MG63 (cell line): ENCODE data around the gene NTM. TPM values are rescaled to one million over a fixed set of nuclear protein-coding genes. Genes with fewer than 3 reads are reported as not detected.
A peak's percentile ranks its signal among the peaks of the same experiment; 100 is the strongest.

Experiments used
- DNase-seq: peaks from one replicate; pipeline ENCODE4 v3.0.0-alpha.2; 2020
- H3K27me3 ChIP-seq: fragments of 250-450 bp; sonication (Bioruptor Pico); 2 replicates; pipeline ENCODE4 v1.5.1; 2020; ENCODE audit warnings: mild to moderate bottlenecking, moderate library complexity
- H3K36me3 ChIP-seq: fragments of 250-450 bp; sonication (Bioruptor Pico); 2 replicates; pipeline ENCODE4 v1.5.1; 2020; ENCODE audit warnings: mild to moderate bottlenecking, moderate library complexity
- H3K4me3 ChIP-seq: fragments of 250-450 bp; sonication (Bioruptor Pico); 2 replicates; pipeline ENCODE4 v1.5.1; 2020; ENCODE audit warnings: mild to moderate bottlenecking, moderate library complexity
- H3K9me3 ChIP-seq: fragments of 250-450 bp; sonication (Bioruptor Pico); 2 replicates; pipeline ENCODE4 v1.5.1; 2020; ENCODE audit warnings: mild to moderate bottlenecking, moderate library complexity
- total RNA-seq: library from RNA; depleted of rRNA; stranded (reverse); fragments of >200 nt; shearing (Covaris generic); gene quantifications from 2 replicates; pipeline ENCODE4 v1.2.3, GENCODE V29; 2014; ENCODE audit warnings: low replicate concordance

The NTM gene
- total RNA-seq, 1 experiment from 2014 or later, result 4.0 TPM

GRCh38 chr11:132036220-132036619 lies 665.8 kb downstream of the NTM start:
- Histone ChIP-seq H3K4me3 (no peak overlapping the region), H3K36me3 (no peaks in the 10 kb centered on the region), H3K9me3 (no peaks in the 10 kb centered on the region), H3K27me3 (no peaks in the 10 kb centered on the region)
- no peak for DNase-seq

DNA sequence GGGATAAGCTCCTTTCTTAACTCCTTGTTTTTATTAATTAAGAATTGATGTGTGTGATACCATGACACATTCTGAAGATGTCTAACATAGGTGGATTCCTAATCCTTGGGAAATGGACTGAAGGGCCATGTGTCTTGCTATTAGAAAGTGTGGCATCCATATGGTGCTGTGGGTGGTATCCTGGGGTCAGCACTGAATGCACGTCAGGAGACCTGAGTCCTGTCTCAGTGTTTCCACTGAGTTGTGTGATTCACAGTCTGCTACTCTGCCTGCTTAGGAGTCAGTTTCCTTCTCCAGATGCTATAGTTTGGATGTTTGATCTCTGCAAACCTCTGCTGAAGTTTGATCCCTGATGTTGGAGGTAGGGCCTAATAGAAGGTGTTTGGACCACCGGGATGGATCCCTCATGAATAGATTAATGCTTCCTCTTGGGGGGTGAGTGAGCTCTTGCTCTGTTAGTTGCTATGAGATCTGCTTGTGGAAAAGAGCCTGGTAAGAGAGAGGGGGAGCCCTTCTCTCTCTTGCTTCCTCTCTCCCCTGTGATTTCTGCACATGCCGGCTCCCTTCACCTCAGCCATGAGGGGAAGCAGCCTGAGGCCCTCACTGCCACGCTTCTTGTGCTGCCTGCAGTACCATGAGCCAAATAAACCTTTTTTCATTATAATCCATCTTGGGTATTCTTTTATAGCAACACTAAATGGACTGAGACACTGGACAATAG lies 666.5 kb downstream of the NTM start:
- no peak overlapping the region for H3K4me3 ChIP-seq
- no peaks in the 10 kb centered on the region for H3K36me3 ChIP-seq
- H3K9me3 ChIP-seq, result no peaks in the 10 kb centered on the region
- H3K27me3 ChIP-seq, result no peaks in the 10 kb centered on the region
- DNase-seq, result no peak

- Histone ChIP-seq H3K9me3 (no peaks in the 10 kb centered on the region), H3K36me3 (no peaks in the 10 kb centered on the region), H3K27me3 (no peaks in the 10 kb centered on the region), H3K4me3 (no peak overlapping the region)
- no peak for DNase-seq
Observed at GRCh38 chr11:132037467-132037862, 667.0 kb downstream of the NTM start.

DNA sequence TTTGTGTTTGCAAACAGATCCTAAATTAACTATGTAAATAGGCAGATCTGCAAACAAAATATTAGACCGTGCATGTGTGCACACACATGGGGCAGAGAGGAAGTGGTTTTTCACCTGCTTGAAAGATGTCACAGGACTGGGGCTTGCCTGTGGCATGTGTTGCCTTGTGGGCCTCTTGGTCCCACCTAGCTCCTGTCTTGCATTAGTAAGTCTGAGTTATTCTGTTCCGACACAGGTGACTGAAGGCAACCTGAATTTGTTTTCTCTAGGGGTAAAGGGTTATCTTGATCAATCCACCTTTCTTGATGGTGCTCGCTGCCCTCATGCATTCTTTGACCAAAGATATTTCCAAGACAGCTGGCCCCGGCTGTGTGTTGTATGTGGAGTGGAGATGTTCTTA lies 667.5 kb downstream of the NTM start:
- no peaks in the 10 kb centered on the region for H3K9me3 ChIP-seq
- DNase-seq, result no peak
- H3K36me3 ChIP-seq, result no peaks in the 10 kb centered on the region
- H3K27me3 ChIP-seq, result no peaks in the 10 kb centered on the region
- H3K4me3 ChIP-seq, result no peak overlapping the region

GRCh38 chr11:132039521-132039920 lies 669.1 kb downstream of the NTM start:
- no peak for DNase-seq
- Histone ChIP-seq H3K4me3 (no peak overlapping the region), H3K9me3 (no peaks in the 10 kb centered on the region), H3K27me3 (no peaks in the 10 kb centered on the region), H3K36me3 (no peaks in the 10 kb centered on the region)

DNA sequence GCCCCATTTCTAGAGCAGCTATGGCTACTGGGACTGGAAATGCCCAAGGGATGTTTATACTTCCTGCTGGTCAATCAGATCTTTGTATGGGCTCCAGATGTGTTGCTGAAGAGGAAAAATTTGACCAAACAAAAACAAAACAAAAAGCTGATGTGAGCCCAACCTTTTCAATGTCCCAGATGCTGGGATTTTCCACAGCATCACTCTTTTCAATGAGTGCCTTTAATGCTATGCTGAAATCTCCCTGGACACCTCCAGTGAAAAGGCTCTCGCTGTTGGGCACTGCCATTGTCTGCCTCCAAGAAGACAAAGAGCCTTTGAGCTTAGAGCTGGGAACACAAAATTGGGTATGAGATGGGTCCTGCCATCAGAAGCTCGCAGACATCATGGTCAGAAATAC lies 671.9 kb downstream of the NTM start:
- DNase-seq, result no peak
- no peaks in the 10 kb centered on the region for H3K9me3 ChIP-seq
- H3K4me3 ChIP-seq, result no peak overlapping the region
- no peaks in the 10 kb centered on the region for H3K36me3 ChIP-seq
- H3K27me3 ChIP-seq, result no peaks in the 10 kb centered on the region

DNA sequence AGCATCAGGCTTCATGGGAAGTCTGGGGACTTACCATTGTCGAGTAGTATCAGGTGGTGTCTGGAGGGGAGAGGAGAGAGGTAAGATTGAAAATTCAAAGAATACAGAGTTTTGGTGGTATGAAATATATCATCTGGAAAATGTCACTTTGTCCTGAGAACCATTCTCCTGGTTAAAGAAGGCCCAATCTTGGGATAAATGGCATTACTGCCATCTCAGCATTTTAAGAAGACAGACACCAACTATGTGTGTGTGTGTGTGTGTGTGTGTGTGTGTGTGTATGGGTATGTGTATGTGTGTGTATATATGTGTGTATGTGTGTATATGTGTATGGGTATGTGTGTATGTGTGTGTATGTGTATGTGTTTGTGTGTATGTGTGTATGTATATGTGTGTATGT lies 673.3 kb downstream of the NTM start:
- no peak overlapping the region for H3K4me3 ChIP-seq
- H3K36me3 ChIP-seq, result no peaks in the 10 kb centered on the region
- no peak for DNase-seq
- H3K27me3 ChIP-seq, result no peaks in the 10 kb centered on the region
- no peaks in the 10 kb centered on the region for H3K9me3 ChIP-seq

DNA sequence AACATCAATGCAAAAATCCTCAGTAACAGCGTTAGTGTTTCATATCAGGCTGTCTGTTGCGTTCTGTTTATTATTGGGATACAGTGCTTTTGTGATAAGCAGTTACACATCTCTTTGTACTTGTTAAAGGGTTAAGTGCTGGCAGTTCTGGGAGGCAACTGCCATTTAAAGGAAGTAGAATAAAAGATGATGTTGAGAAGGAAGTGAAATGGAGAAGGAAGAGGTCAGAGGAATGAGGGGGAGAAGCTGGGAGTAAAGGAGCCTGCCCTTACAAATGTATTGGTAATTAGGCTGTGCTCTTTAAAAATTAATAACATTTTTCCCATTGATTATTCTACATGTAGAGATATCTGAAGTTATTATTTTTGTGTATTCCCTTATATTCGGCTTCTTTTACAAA lies 674.7 kb downstream of the NTM start:
- DNase-seq, result no peak
- H3K4me3 ChIP-seq, result no peak overlapping the region

DNA sequence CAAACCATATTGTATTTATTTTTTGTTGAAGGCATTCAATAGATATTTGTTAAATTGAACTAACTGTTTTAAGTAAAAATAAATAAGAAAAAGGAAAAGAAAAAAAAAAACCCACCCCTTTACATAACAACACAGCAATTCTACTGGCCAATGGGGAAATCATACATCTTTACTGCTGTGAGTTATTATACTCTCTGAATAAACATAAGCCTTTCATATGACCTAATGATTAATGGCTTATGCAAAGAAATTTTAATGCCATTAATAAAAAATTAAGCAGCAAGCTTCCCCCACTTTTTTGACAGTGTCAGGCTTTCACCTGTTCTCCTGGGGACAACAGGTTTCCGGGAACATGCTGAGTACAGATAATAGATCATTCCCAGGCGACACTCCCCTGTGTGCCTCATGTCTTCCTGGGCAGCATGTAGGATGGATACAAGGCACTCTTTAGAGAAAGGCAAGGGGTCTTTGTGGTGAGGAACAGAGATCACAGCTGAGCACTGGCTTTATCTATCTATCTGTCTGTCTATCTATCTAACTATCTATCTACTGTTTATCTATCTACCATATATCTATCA lies 676.0 kb downstream of the NTM start:
- Histone ChIP-seq H3K36me3 (no peaks in the 10 kb centered on the region), H3K27me3 (no peaks in the 10 kb centered on the region), H3K9me3 (no peaks in the 10 kb centered on the region), H3K4me3 (no peak overlapping the region)
- DNase-seq, result no peak

More for the DNA sequence above, 674.7 kb downstream of the NTM start:
- Histone ChIP-seq H3K27me3 (no peaks in the 10 kb centered on the region), H3K9me3 (no peaks in the 10 kb centered on the region), H3K36me3 (no peaks in the 10 kb centered on the region)

DNA sequence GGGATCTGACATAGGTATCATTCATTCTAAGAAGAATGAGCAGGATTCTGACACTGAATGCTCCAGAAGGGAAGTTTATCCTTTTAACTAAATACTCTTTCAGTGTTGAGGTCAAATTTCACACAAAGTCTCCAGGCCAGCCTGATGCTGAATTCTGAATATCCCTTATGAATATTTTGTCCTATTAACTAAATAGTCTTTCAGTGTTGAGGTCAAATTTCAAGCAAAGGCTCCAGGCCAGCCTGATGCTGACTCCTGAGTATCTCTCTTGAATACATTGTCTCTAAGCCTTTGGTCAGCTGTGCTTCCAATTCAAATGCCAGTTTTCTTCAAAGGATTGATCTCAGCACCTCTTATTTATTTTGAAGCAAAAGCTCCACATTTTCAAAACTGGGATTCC lies 676.8 kb downstream of the NTM start:
- H3K9me3 ChIP-seq, result no peaks in the 10 kb centered on the region
- H3K27me3 ChIP-seq, result no peaks in the 10 kb centered on the region
- H3K4me3 ChIP-seq, result no peak overlapping the region
- no peak for DNase-seq
- H3K36me3 ChIP-seq, result no peaks in the 10 kb centered on the region

- DNase-seq, result no peak
- no peaks in the 10 kb centered on the region for H3K27me3 ChIP-seq
Observed at GRCh38 chr11:132048040-132048439, 677.6 kb downstream of the NTM start.

GRCh38 chr11:132049205-132049604 lies 678.8 kb downstream of the NTM start:
- H3K9me3 ChIP-seq, result no peaks in the 10 kb centered on the region
- no peaks in the 10 kb centered on the region for H3K36me3 ChIP-seq
- no peak for DNase-seq
- H3K27me3 ChIP-seq, result no peaks in the 10 kb centered on the region
- no peak overlapping the region for H3K4me3 ChIP-seq

More at GRCh38 chr11:132048040-132048439, 677.6 kb downstream of the NTM start:
- Histone ChIP-seq H3K9me3 (no peaks in the 10 kb centered on the region), H3K36me3 (no peaks in the 10 kb centered on the region), H3K4me3 (no peak overlapping the region)

DNA sequence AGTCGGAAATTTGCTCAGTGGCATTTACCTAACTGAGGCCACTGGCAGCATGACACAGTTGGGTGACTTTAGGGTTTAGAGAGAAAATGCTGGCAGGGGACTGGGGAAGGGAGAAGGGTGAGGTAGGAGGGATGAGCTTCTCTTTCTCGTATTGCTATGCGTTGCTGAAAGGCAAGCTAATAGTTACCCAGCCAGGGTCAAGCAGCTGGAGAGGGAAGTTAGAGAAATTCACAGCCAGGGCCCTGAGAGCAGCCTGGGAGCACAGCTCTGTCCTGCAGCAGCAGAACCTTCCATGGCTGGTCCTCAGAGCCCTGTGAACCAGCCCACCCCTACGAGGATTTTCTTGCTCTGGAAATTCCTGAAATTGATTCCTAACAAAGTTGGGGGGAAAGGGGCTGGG lies 679.6 kb downstream of the NTM start:
- H3K27me3 ChIP-seq, result no peaks in the 10 kb centered on the region
- no peaks in the 10 kb centered on the region for H3K9me3 ChIP-seq
- no peaks in the 10 kb centered on the region for H3K36me3 ChIP-seq
- DNase-seq, result no peak
- no peak overlapping the region for H3K4me3 ChIP-seq

DNA sequence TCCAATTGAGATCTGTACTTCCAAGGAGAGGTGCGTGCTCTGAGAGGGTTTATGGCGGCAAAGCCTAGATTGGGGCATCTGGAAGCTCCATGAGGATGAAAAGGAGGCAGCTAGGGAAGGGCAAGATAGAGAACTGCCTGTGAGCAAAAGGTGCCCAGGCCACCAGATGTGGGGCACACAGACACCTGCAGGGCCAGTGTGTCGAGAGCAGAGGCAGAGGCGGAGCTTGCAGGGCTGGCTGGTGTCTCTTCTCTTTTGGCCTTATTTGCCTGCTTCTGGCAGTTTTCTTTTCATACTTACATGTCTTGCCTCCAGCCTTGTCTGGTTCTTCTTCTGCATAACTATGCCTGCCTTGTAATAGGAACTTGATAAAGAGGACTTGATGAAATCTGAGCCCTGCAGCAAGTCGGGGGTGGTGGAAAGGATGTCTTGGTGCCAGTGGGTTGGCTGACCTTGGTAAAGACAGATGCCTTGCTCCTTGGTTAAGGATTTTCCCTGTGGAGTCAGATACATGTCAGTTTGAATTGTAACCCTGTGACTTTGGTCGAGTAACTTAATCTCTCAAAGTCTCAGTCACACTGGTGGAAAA lies 680.3 kb downstream of the NTM start:
- Histone ChIP-seq H3K36me3 (no peaks in the 10 kb centered on the region), H3K4me3 (no peak overlapping the region), H3K27me3 (no peaks in the 10 kb centered on the region), H3K9me3 (no peaks in the 10 kb centered on the region)
- no peak for DNase-seq

- Histone ChIP-seq H3K36me3 (no peaks in the 10 kb centered on the region), H3K9me3 (no peaks in the 10 kb centered on the region), H3K4me3 (no peak overlapping the region), H3K27me3 (no peaks in the 10 kb centered on the region)
- no peak for DNase-seq
Observed at GRCh38 chr11:132051704-132052103, 681.3 kb downstream of the NTM start.

DNA sequence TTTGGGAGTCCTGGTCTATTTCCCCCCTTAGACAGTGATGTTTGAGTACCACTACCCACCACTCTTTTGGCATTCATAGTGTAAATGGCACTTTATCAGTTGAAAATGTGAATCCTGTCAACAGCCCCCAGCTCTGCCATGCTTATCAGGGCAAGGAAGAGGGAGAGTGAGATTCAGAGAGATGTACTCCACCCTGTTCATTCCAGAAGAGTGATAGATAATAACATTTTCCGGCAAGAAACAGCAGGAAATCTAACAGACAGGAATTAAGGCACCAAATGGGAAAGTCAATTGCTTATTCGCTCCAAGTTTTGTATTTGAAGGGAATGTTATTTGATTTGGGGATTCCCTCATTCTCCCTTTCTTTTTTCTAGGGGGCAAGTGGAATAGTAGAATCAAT lies 681.9 kb downstream of the NTM start:
- no peaks in the 10 kb centered on the region for H3K9me3 ChIP-seq
- no peak overlapping the region for H3K4me3 ChIP-seq
- DNase-seq, result no peak
- H3K36me3 ChIP-seq, result no peaks in the 10 kb centered on the region
- H3K27me3 ChIP-seq, result no peaks in the 10 kb centered on the region

DNA sequence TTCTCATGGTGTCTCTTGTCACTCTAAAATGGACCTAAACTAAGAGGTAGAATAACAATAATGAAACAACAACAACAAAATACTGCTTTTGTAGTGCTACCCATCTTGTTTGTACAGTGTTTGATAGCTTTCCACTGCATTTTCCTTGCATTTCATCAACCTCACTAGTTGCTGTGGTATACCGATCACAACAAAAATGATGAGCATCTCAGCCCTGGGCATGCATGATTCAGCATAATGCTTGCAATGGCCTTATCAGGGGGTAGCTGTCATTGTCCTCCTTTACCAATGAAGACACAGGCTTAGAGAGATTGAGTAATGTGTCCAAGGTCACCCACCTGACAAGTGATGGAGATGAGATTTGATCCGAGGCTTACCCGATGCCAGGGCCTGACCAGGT lies 682.5 kb downstream of the NTM start:
- Histone ChIP-seq H3K36me3 (no peaks in the 10 kb centered on the region), H3K4me3 (no peak overlapping the region), H3K9me3 (no peaks in the 10 kb centered on the region), H3K27me3 (no peaks in the 10 kb centered on the region)
- no peak for DNase-seq

- no peaks in the 10 kb centered on the region for H3K9me3 ChIP-seq
- H3K27me3 ChIP-seq, result no peaks in the 10 kb centered on the region
- H3K4me3 ChIP-seq, result no peak overlapping the region
- no peaks in the 10 kb centered on the region for H3K36me3 ChIP-seq
- DNase-seq, result peak; percentile 74
Observed at GRCh38 chr11:132054822-132055221, 684.4 kb downstream of the NTM start.
